DOHH2 (cell line): ENCODE results near the gene CGB2.
A peak's percentile ranks its signal among the peaks of the same experiment; 100 is the strongest.

Source experiments
- H3F3A ChIP-seq: fragments of 200-600 bp; sonication (generic), shearing (Covaris generic); 2 replicates; pipeline ENCODE4 v1.6.0; 2016; ENCODE audit warnings: antibody characterized with exemption, mild to moderate bottlenecking; ENCODE audit not compliant: control insufficient read depth, insufficient read depth
- H3K27ac ChIP-seq: fragments of 200-600 bp; sonication (generic); 2 replicates; pipeline ENCODE4 v1.5.1; 2014; ENCODE audit warnings: low read depth, mild to moderate bottlenecking, low read length, moderate library complexity
- H3K27me3 ChIP-seq: fragments of 200-600 bp; sonication (generic); 2 replicates; pipeline ENCODE4 v1.6.1; 2014; ENCODE audit warnings: mild to moderate bottlenecking, low read length, mixed read lengths; ENCODE audit not compliant: control insufficient read depth
- H3K36me3 ChIP-seq: fragments of 200-600 bp; sonication (generic); 2 replicates; pipeline ENCODE4 v1.6.1; 2014; ENCODE audit warnings: mild to moderate bottlenecking, low read length, moderate library complexity, mixed read lengths; ENCODE audit not compliant: control insufficient read depth
- H3K4me1 ChIP-seq: fragments of 200-600 bp; sonication (generic); 2 replicates; pipeline ENCODE4 v1.6.1; 2014; ENCODE audit warnings: mild to moderate bottlenecking, low read length, mixed read lengths; ENCODE audit not compliant: control insufficient read depth
- H3K4me2 ChIP-seq: fragments of 200-600 bp; sonication (generic); 2 replicates; pipeline ENCODE4 v1.6.0; 2014; ENCODE audit warnings: mild to moderate bottlenecking, low read length, moderate library complexity
- H3K4me3 ChIP-seq: fragments of 200-600 bp; sonication (generic); 2 replicates; pipeline ENCODE4 v1.5.1; 2014; ENCODE audit warnings: mild to moderate bottlenecking, low read length, mixed read lengths
- H3K79me2 ChIP-seq: fragments of 200-600 bp; sonication (generic); 2 replicates; pipeline ENCODE4 v1.6.1; 2014; ENCODE audit warnings: mild to moderate bottlenecking, low read length, mixed read lengths; ENCODE audit not compliant: control insufficient read depth
- H3K9me2 ChIP-seq: fragments of 200-600 bp; sonication (generic); replicated peaks from 2 replicates; pipeline ENCODE4 v1.6.1; 2014; ENCODE audit warnings: mild to moderate bottlenecking, low read length, mixed read lengths; ENCODE audit not compliant: control insufficient read depth
- H3K9me3 ChIP-seq: fragments of 200-600 bp; sonication (generic); 2 replicates; pipeline ENCODE4 v1.6.1; 2014; ENCODE audit warnings: antibody characterized with exemption, low read length, mixed read lengths; ENCODE audit not compliant: control insufficient read depth, insufficient read depth
- H4K20me1 ChIP-seq: fragments of 200-600 bp; sonication (generic); 2 replicates; pipeline ENCODE4 v1.6.0; 2014; ENCODE audit warnings: low read depth, mild to moderate bottlenecking, antibody characterized with exemption, low read length, moderate library complexity; ENCODE audit not compliant: control insufficient read depth, insufficient read depth
- EZH2phosphoT487 ChIP-seq: fragments of 200-600 bp; sonication (generic); IDR thresholded peaks from 2 replicates; pipeline ENCODE4 v1.6.1; 2017; ENCODE audit warnings: borderline replicate concordance, mild to moderate bottlenecking, antibody characterized with exemption, low read length, moderate library complexity, mixed read lengths
- TF ChIP-seq, protein P1 (sequence below): fragments of 200-600 bp; sonication (generic); IDR thresholded peaks from one replicate; pipeline ENCODE4 v1.5.1; 2014; ENCODE audit warnings: antibody characterized with exemption, mild to moderate bottlenecking, low read depth, low read length; ENCODE audit not compliant: poor library complexity, severe bottlenecking

Gene CGB2

DNA sequence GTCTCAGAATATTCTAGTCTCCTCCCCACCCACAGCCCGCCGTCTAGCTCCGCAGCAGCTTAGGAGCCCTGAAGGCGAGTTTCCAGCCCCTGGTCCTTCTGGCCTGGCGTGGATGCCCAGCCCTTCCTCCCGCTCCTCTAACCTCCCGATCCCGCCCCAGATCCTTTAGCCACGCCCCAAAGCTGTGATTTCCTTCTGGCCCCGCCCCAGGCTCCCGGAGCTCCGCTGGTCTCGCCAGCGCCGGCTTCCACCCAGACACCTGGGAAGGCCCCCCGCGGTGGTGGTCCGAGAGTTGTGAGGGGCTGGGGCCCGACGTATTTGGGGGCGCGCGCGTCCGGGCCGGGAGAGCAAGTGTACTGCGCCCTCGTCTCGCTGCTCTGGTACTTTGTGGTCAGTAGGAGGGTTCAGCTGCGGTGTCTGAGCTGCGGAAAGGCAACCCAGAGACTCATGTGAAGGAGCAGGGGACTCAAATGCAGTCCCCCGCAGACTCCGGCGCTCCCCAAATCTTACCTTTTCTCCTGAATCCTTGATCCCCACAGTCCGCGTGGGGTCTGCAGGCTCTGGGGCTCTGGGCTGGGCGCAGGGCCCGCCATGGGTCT lies 26.0 kb downstream of the CGB2 start, which contains the start of gene CGB7:
Gene CGB7 (minus strand): TSS at position 114 of the 599 bp plus-strand sequence. CDS start 2,374 bp downstream, outside the sequence.
- TF ChIP-seq EZH2phosphoT487 = no peak
- TF ChIP-seq, protein P1, sequence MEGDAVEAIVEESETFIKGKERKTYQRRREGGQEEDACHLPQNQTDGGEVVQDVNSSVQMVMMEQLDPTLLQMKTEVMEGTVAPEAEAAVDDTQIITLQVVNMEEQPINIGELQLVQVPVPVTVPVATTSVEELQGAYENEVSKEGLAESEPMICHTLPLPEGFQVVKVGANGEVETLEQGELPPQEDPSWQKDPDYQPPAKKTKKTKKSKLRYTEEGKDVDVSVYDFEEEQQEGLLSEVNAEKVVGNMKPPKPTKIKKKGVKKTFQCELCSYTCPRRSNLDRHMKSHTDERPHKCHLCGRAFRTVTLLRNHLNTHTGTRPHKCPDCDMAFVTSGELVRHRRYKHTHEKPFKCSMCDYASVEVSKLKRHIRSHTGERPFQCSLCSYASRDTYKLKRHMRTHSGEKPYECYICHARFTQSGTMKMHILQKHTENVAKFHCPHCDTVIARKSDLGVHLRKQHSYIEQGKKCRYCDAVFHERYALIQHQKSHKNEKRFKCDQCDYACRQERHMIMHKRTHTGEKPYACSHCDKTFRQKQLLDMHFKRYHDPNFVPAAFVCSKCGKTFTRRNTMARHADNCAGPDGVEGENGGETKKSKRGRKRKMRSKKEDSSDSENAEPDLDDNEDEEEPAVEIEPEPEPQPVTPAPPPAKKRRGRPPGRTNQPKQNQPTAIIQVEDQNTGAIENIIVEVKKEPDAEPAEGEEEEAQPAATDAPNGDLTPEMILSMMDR = no peak
- H3K4me3 ChIP-seq = peak within 1 kb of the TSS; percentile 64; the same call in 1 of the 2 replicates
- no peaks in the 10 kb centered on the region for H3K36me3 ChIP-seq

DNA sequence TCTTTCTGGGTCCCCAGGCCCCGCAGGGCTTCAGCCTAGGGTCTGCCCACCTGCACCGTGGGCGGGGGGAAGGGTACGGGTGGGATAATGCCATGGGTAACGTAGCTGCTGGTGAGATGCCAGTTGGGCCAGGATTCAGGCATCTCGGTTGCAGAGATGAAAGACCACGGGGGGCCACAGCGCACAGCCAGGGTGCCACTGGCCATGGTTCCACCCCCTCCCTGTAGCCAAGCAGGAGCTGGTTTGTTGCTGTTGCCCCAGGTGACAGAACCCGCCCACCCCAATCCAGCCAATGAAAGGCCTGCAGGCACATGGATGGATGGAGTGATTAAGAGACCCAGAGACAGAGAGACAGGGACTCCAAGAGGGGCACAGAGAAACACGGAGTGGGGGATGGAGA lies 26.9 kb downstream of the CGB2 start:
- no peaks in the 10 kb centered on the region for H3K9me2 ChIP-seq
- H3K27me3 ChIP-seq = peaks cover 59% of the 10 kb centered on the region
- H3K27ac ChIP-seq = no peak overlapping the region
- H3K4me1 ChIP-seq = peaks cover 12% of the 10 kb centered on the region
- H3K9me3 ChIP-seq = no peaks in the 10 kb centered on the region
- H3K36me3 ChIP-seq = no peaks in the 10 kb centered on the region
- TF ChIP-seq, protein P1 = no peak
- TF ChIP-seq EZH2phosphoT487 = no peak
- no peaks in the 10 kb centered on the region for H4K20me1 ChIP-seq
- no peak overlapping the region for H3K4me2 ChIP-seq
- no peaks in the 10 kb centered on the region for H3F3A ChIP-seq
- no peak overlapping the region for H3K4me3 ChIP-seq
- H3K79me2 ChIP-seq = no peaks in the 10 kb centered on the region

More for the DNA sequence above, 26.0 kb downstream of the CGB2 start, which contains the start of gene CGB7:
- Histone ChIP-seq H3K27me3 (peaks cover 59% of the 10 kb centered on the region), H3F3A (no peaks in the 10 kb centered on the region), H3K9me3 (no peaks in the 10 kb centered on the region), H3K9me2 (no peaks in the 10 kb centered on the region), H3K4me1 (peaks cover 12% of the 10 kb centered on the region), H3K27ac (no peak within 1 kb of the TSS), H4K20me1 (no peaks in the 10 kb centered on the region), H3K79me2 (no peaks in the 10 kb centered on the region), H3K4me2 (peak within 1 kb of the TSS; percentile 65)

DNA sequence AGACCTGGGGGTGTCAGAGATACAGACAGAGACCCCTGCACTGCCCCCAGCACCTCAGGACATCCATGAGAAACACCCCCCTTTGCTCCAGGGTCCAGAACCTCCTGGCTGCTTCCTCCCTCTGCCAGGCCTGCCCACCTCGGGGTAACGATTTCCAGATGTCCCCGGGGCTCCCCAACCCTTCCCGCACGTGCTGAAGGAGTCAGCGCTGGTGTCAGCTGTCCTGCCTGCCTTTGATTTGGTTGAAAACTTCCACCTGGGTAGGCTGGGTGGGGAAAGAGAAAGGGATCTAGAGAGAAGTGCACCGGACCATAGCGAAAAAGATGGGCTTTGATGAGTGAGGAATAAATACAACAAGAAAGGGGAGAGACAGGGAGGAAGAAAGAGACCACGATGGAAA lies 27.4 kb downstream of the CGB2 start:
- H3K9me3 ChIP-seq = no peaks in the 10 kb centered on the region
- peaks cover 60% of the 10 kb centered on the region for H3K27me3 ChIP-seq
- no peak overlapping the region for H3K4me3 ChIP-seq
- TF ChIP-seq, protein P1 = no peak
- TF ChIP-seq EZH2phosphoT487 = no peak
- no peaks in the 10 kb centered on the region for H3K36me3 ChIP-seq
- H3K9me2 ChIP-seq = no peaks in the 10 kb centered on the region
- no peaks in the 10 kb centered on the region for H4K20me1 ChIP-seq
- H3K4me1 ChIP-seq = peaks cover 12% of the 10 kb centered on the region
- no peaks in the 10 kb centered on the region for H3K79me2 ChIP-seq
- no peak overlapping the region for H3K27ac ChIP-seq
- no peaks in the 10 kb centered on the region for H3F3A ChIP-seq
- H3K4me2 ChIP-seq = no peak overlapping the region
